GM23248 (cell line): ENCODE data around the gene PKD1L1.

Experiments
- EZH2 ChIP-seq: fragments of 200-600 bp; sonication (generic); IDR thresholded peaks from 2 replicates; pipeline ENCODE4 v1.6.1; 2018; ENCODE audit warnings: antibody characterized with exemption, mild to moderate bottlenecking; ENCODE audit not compliant: insufficient read depth, poor library complexity, severe bottlenecking
- EZH2phosphoT487 ChIP-seq: fragments of 200-600 bp; sonication (generic); IDR thresholded peaks from 2 replicates; pipeline ENCODE4 v1.6.1; 2018; ENCODE audit warnings: antibody characterized with exemption, moderate library complexity, mild to moderate bottlenecking, low read depth; ENCODE audit not compliant: insufficient read depth

DNA sequence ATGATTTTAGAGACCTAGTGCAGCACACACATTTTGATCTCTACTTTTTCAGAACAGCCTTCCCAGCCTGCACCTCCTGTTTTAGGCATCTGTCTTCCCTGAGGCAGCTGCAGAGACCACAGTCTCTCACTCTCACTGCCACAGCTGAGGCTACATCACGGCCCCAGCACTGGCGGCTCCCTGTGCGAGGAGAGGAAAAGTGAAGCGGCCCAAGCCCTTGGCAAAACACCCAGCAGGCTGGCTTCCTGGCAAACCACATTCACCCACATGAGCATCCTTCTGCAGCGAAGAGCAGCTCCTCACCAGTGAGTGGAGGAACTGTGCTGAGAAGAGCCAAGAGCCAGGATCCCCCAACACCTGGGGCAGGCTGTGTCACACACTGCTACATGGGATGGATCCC, 17.2 kb upstream of the PKD1L1 start:
- TF ChIP-seq EZH2 (no peak), EZH2phosphoT487 (no peak)
